ENCODE measurements around the gene RIMBP2. TPM values are rescaled to one million over a fixed set of nuclear protein-coding genes. Genes with fewer than 3 reads are reported as not detected.
A peak's percentile ranks its signal among the peaks of the same experiment; 100 is the strongest.

Gene RIMBP2
- total RNA-seq, 2 donors from 2014 or later, result 5.6 to 6.0 TPM

GRCh38 chr12:130669797-130670196, 46.3 kb downstream of the RIMBP2 start:
- DNase-seq, result no peak
- intact Hi-C loops (cut with DNase I, micrococcal nuclease), result no loop called here
- no peak for ATAC-seq

- intact Hi-C loops (cut with DNase I, micrococcal nuclease), result no loop called here
- DNase-seq, result no peak
- no peak for ATAC-seq
Measured at GRCh38 chr12:130669205-130669557, 46.9 kb downstream of the RIMBP2 start.

GRCh38 chr12:130668286-130669204, 47.6 kb downstream of the RIMBP2 start:
- intact Hi-C loops (cut with DNase I, micrococcal nuclease), result no loop called here

GRCh38 chr12:130667421-130667960, 48.6 kb downstream of the RIMBP2 start:
- DNase-seq (no peak), ATAC-seq (no peak)
- intact Hi-C loops (cut with DNase I, micrococcal nuclease), result no loop called here

More at GRCh38 chr12:130668286-130669204, 47.6 kb downstream of the RIMBP2 start:
- DNase-seq (no peak), ATAC-seq (no peak)

GRCh38 chr12:130666645-130667044, 49.5 kb downstream of the RIMBP2 start:
- intact Hi-C loops (cut with DNase I, micrococcal nuclease), result no loop called here

GRCh38 chr12:130665753-130666152, 50.3 kb downstream of the RIMBP2 start:
- DNase-seq (no peak), ATAC-seq (no peak)
- intact Hi-C loops (cut with DNase I, micrococcal nuclease), result no loop called here

More at GRCh38 chr12:130666645-130667044, 49.5 kb downstream of the RIMBP2 start:
- DNase-seq (no peak), ATAC-seq (no peak)

- DNase-seq (no peak), ATAC-seq (no peak)
- intact Hi-C loops (cut with DNase I, micrococcal nuclease), result no loop called here
Measured at GRCh38 chr12:130664772-130665171, 51.3 kb downstream of the RIMBP2 start.

- intact Hi-C loops (cut with DNase I, micrococcal nuclease), result no loop called here
- no peak for ATAC-seq
- DNase-seq, result no peak
Measured at GRCh38 chr12:130664252-130664651, 51.8 kb downstream of the RIMBP2 start.

GRCh38 chr12:130663514-130663913, 52.6 kb downstream of the RIMBP2 start:
- ATAC-seq (no peak), DNase-seq (no peak)
- intact Hi-C loops (cut with DNase I, micrococcal nuclease), result no loop called here

- ATAC-seq (no peak), DNase-seq (no peak)
- intact Hi-C loops (cut with DNase I, micrococcal nuclease), result no loop called here
Measured at GRCh38 chr12:130661486-130662255, 54.4 kb downstream of the RIMBP2 start.

- intact Hi-C loops (cut with DNase I, micrococcal nuclease), result no loop called here
- ATAC-seq, result no peak
- no peak for DNase-seq
Measured at GRCh38 chr12:130661059-130661458, 55.0 kb downstream of the RIMBP2 start.

GRCh38 chr12:130658145-130658911, 57.8 kb downstream of the RIMBP2 start:
- intact Hi-C loops (cut with DNase I, micrococcal nuclease), result no loop called here
- no peak for ATAC-seq
- DNase-seq, result no peak

- intact Hi-C loops (cut with DNase I, micrococcal nuclease), result no loop called here
- DNase-seq, result no peak
- no peak for ATAC-seq
Measured at GRCh38 chr12:130656411-130656810, 59.7 kb downstream of the RIMBP2 start.

GRCh38 chr12:130655881-130656280, 60.2 kb downstream of the RIMBP2 start:
- intact Hi-C loops (cut with DNase I, micrococcal nuclease), result no loop called here
- ATAC-seq (no peak), DNase-seq (no peak)

- DNase-seq (peak; percentile 41 to 61), ATAC-seq (peak; percentile 99)
- intact Hi-C loops (cut with DNase I, micrococcal nuclease), result no loop called here
Measured at GRCh38 chr12:130655010-130655409, 61.1 kb downstream of the RIMBP2 start.

GRCh38 chr12:130651188-130651959, 64.7 kb downstream of the RIMBP2 start:
- intact Hi-C loops (cut with DNase I, micrococcal nuclease), result no loop called here
- no peak for DNase-seq
- no peak for ATAC-seq

GRCh38 chr12:130650131-130650530, 66.0 kb downstream of the RIMBP2 start:
- intact Hi-C loops (cut with DNase I, micrococcal nuclease), result no loop called here
- ATAC-seq, result no peak
- no peak for DNase-seq
